Large intestine (tissue), 3 donors: ENCODE measurements around the gene KCNG2. TPM values are rescaled to one million over a fixed set of nuclear protein-coding genes. Genes with fewer than 3 reads are reported as not detected.
A peak's percentile ranks its signal among the peaks of the same experiment; 100 is the strongest.

Experiments used
- DNase-seq, 2 donors: peaks; one replicate each; pipeline versions ENCODE4 v3.0.0 to v3.0.0-alpha.2; 2013
- H3K27ac ChIP-seq: one replicate; pipeline ENCODE4 v1.5.1; 2013; ENCODE audit warnings: low read length
- H3K27me3 ChIP-seq: 2 replicates; pipeline ENCODE4 v1.6.1; 2013; ENCODE audit warnings: low read length; ENCODE audit not compliant: control insufficient read depth, insufficient read depth
- H3K36me3 ChIP-seq: 2 replicates; pipeline ENCODE4 v1.6.1; 2013; ENCODE audit warnings: low read length; ENCODE audit not compliant: control insufficient read depth, insufficient read depth
- H3K4me1 ChIP-seq: one replicate; pipeline ENCODE4 v1.6.1; 2013; ENCODE audit warnings: low read length; ENCODE audit not compliant: control insufficient read depth, insufficient read depth
- H3K4me3 ChIP-seq: one replicate; pipeline ENCODE4 v1.5.1; 2013; ENCODE audit warnings: low read length
- H3K9me3 ChIP-seq: one replicate; pipeline ENCODE4 v1.6.1; 2013; ENCODE audit warnings: mild to moderate bottlenecking, low read depth, low read length, moderate library complexity; ENCODE audit not compliant: control insufficient read depth
- WGBS: methylation state at CpG from one replicate; pipeline ENCODE4 v1.1.5; 2013; ENCODE audit warnings: low lambda C conversion rate; ENCODE audit not compliant: insufficient coverage; 5-methylcytosine and 5-hydroxymethylcytosine counted together
- polyA plus RNA-seq: library from polyadenylated mRNA; unstranded; fragments of 120-200 nt; gene quantifications from one replicate; pipeline ENCODE4 v1.2.1, GENCODE V29; 2013

The KCNG2 gene
- polyA plus RNA-seq, 1 donor, result 0.46 TPM

- Histone ChIP-seq H3K27me3 (no peaks in the 10 kb centered on the region), H3K36me3 (peaks cover 22% of the 10 kb centered on the region), H3K4me1 (no peaks in the 10 kb centered on the region), H3K4me3 (no peak overlapping the region), H3K9me3 (peaks cover 54% of the 10 kb centered on the region), H3K27ac (no peak overlapping the region)
- DNase-seq, result no peak
- no CpG with 5 or more reads among the region's 25 CpGs for WGBS
These were observed 130.1 kb downstream of the KCNG2 start for GRCh38 chr18:79927607-79928562.

- Histone ChIP-seq H3K4me1 (no peaks in the 10 kb centered on the region), H3K9me3 (peaks cover 50% of the 10 kb centered on the region), H3K36me3 (peaks cover 22% of the 10 kb centered on the region), H3K4me3 (no peak overlapping the region), H3K27ac (no peak overlapping the region), H3K27me3 (no peaks in the 10 kb centered on the region)
- no CpG with 5 or more reads among the region's 9 CpGs for WGBS
- DNase-seq, result no peak
These were observed 130.8 kb downstream of the KCNG2 start for GRCh38 chr18:79928563-79928960.

GRCh38 chr18:79930020-79930642 lies 132.4 kb downstream of the KCNG2 start:
- Histone ChIP-seq H3K36me3 (peaks cover 21% of the 10 kb centered on the region), H3K9me3 (peaks cover 42% of the 10 kb centered on the region)
- 86% methylated on average over 1 of the region's 2 CpGs for WGBS

GRCh38 chr18:79931475-79931874 lies 133.7 kb downstream of the KCNG2 start:
- Histone ChIP-seq H3K27ac (no peak overlapping the region), H3K4me3 (no peak overlapping the region), H3K9me3 (peaks cover 39% of the 10 kb centered on the region), H3K36me3 (peaks cover 21% of the 10 kb centered on the region), H3K4me1 (peaks cover 8% of the 10 kb centered on the region), H3K27me3 (no peaks in the 10 kb centered on the region)
- DNase-seq, result no peak
- WGBS, result no CpG with 5 or more reads among the region's 2 CpGs

More at GRCh38 chr18:79930020-79930642, 132.4 kb downstream of the KCNG2 start:
- Histone ChIP-seq H3K27ac (no peak overlapping the region), H3K4me1 (peaks cover 8% of the 10 kb centered on the region), H3K4me3 (no peak overlapping the region), H3K27me3 (no peaks in the 10 kb centered on the region)
- no peak for DNase-seq

GRCh38 chr18:79932907-79933306 lies 135.2 kb downstream of the KCNG2 start:
- Histone ChIP-seq H3K4me3 (no peak overlapping the region), H3K27me3 (no peaks in the 10 kb centered on the region), H3K9me3 (peaks cover 33% of the 10 kb centered on the region), H3K27ac (no peak overlapping the region), H3K4me1 (peaks cover 8% of the 10 kb centered on the region), H3K36me3 (peaks cover 24% of the 10 kb centered on the region)
- DNase-seq, result no peak
- WGBS, result 100% methylated on average over 1 of the region's 3 CpGs

- Histone ChIP-seq H3K4me3 (no peak overlapping the region), H3K36me3 (peaks cover 18% of the 10 kb centered on the region), H3K4me1 (peaks cover 8% of the 10 kb centered on the region), H3K27me3 (no peaks in the 10 kb centered on the region), H3K27ac (no peak overlapping the region), H3K9me3 (peaks cover 25% of the 10 kb centered on the region)
- peak in 1 of 2 donors; percentile 64 for DNase-seq
- WGBS, result no CpG with 5 or more reads among the region's 10 CpGs
These were observed 136.0 kb downstream of the KCNG2 start for GRCh38 chr18:79933765-79934164.

GRCh38 chr18:79934311-79935097 lies 136.8 kb downstream of the KCNG2 start:
- H3K27me3 ChIP-seq, result no peaks in the 10 kb centered on the region
- peaks cover 8% of the 10 kb centered on the region for H3K4me1 ChIP-seq
- peaks cover 19% of the 10 kb centered on the region for H3K9me3 ChIP-seq
- H3K27ac ChIP-seq, result peak overlapping the region; percentile 8
- H3K4me3 ChIP-seq, result no peak overlapping the region
- no CpG with 5 or more reads among the region's 8 CpGs for WGBS
- peak; percentile 42 to 78 for DNase-seq
- H3K36me3 ChIP-seq, result peaks cover 13% of the 10 kb centered on the region

GRCh38 chr18:79935098-79935480 lies 137.4 kb downstream of the KCNG2 start:
- peaks cover 14% of the 10 kb centered on the region for H3K9me3 ChIP-seq
- no peak for DNase-seq
- H3K4me1 ChIP-seq, result peaks cover 8% of the 10 kb centered on the region
- H3K36me3 ChIP-seq, result peaks cover 16% of the 10 kb centered on the region
- no peaks in the 10 kb centered on the region for H3K27me3 ChIP-seq
- no peak overlapping the region for H3K4me3 ChIP-seq
- H3K27ac ChIP-seq, result no peak overlapping the region
- WGBS, result no CpG with 5 or more reads among the region's 5 CpGs

GRCh38 chr18:79935499-79935898 lies 137.8 kb downstream of the KCNG2 start:
- Histone ChIP-seq H3K36me3 (peaks cover 16% of the 10 kb centered on the region), H3K4me1 (peaks cover 8% of the 10 kb centered on the region), H3K4me3 (no peak overlapping the region), H3K27me3 (no peaks in the 10 kb centered on the region), H3K27ac (no peak overlapping the region), H3K9me3 (peaks cover 12% of the 10 kb centered on the region)
- no peak for DNase-seq
- no CpG with 5 or more reads among the region's 3 CpGs for WGBS

GRCh38 chr18:79935925-79936324 lies 138.2 kb downstream of the KCNG2 start:
- H3K27ac ChIP-seq, result no peak overlapping the region
- H3K4me1 ChIP-seq, result peaks cover 8% of the 10 kb centered on the region
- WGBS, result no CpG with 5 or more reads among the region's 6 CpGs
- peaks cover 9% of the 10 kb centered on the region for H3K9me3 ChIP-seq
- H3K36me3 ChIP-seq, result peaks cover 20% of the 10 kb centered on the region
- no peak overlapping the region for H3K4me3 ChIP-seq
- DNase-seq, result no peak
- no peaks in the 10 kb centered on the region for H3K27me3 ChIP-seq
